Neural cell (in vitro differentiated cells): ENCODE measurements around the gene GATAD2A.

ENCODE experiments used
- CTCF ChIP-seq: fragments of 450-650 bp; IDR thresholded peaks from 2 replicates; pipeline ENCODE4 v1.5.1; 2014; ENCODE audit warnings: antibody characterized with exemption, mild to moderate bottlenecking, moderate library complexity; ENCODE audit not compliant: poor library complexity, severe bottlenecking
- EP300 ChIP-seq: fragments of 450-650 bp; conservative IDR thresholded peaks from 2 replicates; pipeline ENCODE4 v1.6.1; 2014; ENCODE audit warnings: antibody characterized with exemption, mild to moderate bottlenecking, moderate library complexity; ENCODE audit not compliant: poor library complexity, severe bottlenecking
- EZH2 ChIP-seq: fragments of 200-600, 300-800 bp; shearing (Covaris generic), sonication (generic); IDR thresholded peaks from 2 replicates; pipeline ENCODE4 v1.6.1; 2014; ENCODE audit warnings: antibody characterized with exemption, low read length, borderline replicate concordance, mild to moderate bottlenecking; ENCODE audit not compliant: insufficient read depth, poor library complexity, severe bottlenecking
- POLR2AphosphoS5 ChIP-seq: IDR thresholded peaks from 2 replicates; pipeline ENCODE4 v1.6.1; 2012
- RAD21 ChIP-seq: fragments of 450-650 bp; conservative IDR thresholded peaks from 2 replicates; pipeline ENCODE4 v1.6.1; 2014; ENCODE audit warnings: antibody characterized with exemption, mild to moderate bottlenecking, moderate library complexity

- TF ChIP-seq CTCF (no peak), POLR2AphosphoS5 (no peak), RAD21 (no peak), EZH2 (no peak), EP300 (no peak)
Measured at GRCh38 chr19:19444681-19445155, 39.2 kb downstream of the GATAD2A start.
